PFSK-1 (cell line): ENCODE measurements around the gene CACNB2.

Experiments
- FOXP2 ChIP-seq: optimal IDR thresholded peaks from 2 replicates; pipeline ENCODE3; 2011; ENCODE audit warnings: borderline replicate concordance, control low read depth, inconsistent platforms; ENCODE audit not compliant: insufficient read depth; ENCODE audit errors: extremely low read length, extremely low read depth
- POLR2AphosphoS5 ChIP-seq: IDR thresholded peaks from 2 replicates; pipeline ENCODE4 v1.6.1; 2012; ENCODE audit warnings: low read depth, mild to moderate bottlenecking, control low read depth, low read length, moderate library complexity
- REST ChIP-seq, 2 experiments: IDR thresholded peaks; 2 replicates each; pipeline versions ENCODE4 v1.6.1 to v1.8.0; 2011 to 2012; ENCODE audit warnings: low read depth in 2 of 2, low read length in 2 of 2, control low read depth in 1 of 2, inconsistent platforms in 1 of 2, mild to moderate bottlenecking in 1 of 2, moderate library complexity in 1 of 2; ENCODE audit not compliant: insufficient read depth in 1 of 2
- SIN3A ChIP-seq: IDR thresholded peaks from 2 replicates; pipeline ENCODE4 v1.6.1; 2012; ENCODE audit warnings: mild to moderate bottlenecking, low read length, moderate library complexity, borderline replicate concordance; ENCODE audit not compliant: insufficient read depth
- TAF1 ChIP-seq: IDR thresholded peaks from 2 replicates; pipeline ENCODE4 v1.6.1; 2012; ENCODE audit warnings: low read length, control low read depth, borderline replicate concordance; ENCODE audit not compliant: insufficient read depth

CACNB2 gene

DNA sequence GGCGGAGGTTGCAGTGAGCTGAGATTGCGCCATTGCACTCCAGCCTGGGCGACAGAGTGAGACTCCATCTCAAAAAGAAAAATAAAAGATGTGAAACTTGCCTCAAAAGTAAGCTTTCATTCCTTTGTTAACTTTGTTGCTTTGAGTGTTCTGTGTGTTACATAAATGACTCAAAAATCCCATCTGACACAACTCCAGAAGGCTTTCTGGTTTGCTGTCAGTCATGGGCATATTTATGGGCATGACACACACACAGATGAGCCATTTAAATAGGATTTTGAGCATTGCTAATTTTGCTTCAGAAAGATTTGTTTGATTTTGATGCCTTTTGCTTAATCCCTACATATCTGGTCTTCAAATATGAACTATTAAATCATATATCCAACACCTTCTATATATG, 82.6 kb downstream of the CACNB2 start:
- no peak for TF ChIP-seq POLR2AphosphoS5
- no peak for TF ChIP-seq TAF1
- no peak for TF ChIP-seq SIN3A
- no peak for TF ChIP-seq REST (IDR thresholded peaks at IDR 0.05; ENCODE audit: insufficient read depth in 1 of 2, low read depth in 2 of 2, low read length in 2 of 2)
- no peak for TF ChIP-seq FOXP2

- no peak for TF ChIP-seq SIN3A
- no peak for TF ChIP-seq REST (IDR thresholded peaks at IDR 0.05; ENCODE audit: insufficient read depth in 1 of 2, low read depth in 2 of 2, low read length in 2 of 2)
- TF ChIP-seq POLR2AphosphoS5: no peak
- TF ChIP-seq TAF1: no peak
- TF ChIP-seq FOXP2: no peak
These were observed 83.7 kb downstream of the CACNB2 start for GRCh38 chr10:18223898-18224297.

DNA sequence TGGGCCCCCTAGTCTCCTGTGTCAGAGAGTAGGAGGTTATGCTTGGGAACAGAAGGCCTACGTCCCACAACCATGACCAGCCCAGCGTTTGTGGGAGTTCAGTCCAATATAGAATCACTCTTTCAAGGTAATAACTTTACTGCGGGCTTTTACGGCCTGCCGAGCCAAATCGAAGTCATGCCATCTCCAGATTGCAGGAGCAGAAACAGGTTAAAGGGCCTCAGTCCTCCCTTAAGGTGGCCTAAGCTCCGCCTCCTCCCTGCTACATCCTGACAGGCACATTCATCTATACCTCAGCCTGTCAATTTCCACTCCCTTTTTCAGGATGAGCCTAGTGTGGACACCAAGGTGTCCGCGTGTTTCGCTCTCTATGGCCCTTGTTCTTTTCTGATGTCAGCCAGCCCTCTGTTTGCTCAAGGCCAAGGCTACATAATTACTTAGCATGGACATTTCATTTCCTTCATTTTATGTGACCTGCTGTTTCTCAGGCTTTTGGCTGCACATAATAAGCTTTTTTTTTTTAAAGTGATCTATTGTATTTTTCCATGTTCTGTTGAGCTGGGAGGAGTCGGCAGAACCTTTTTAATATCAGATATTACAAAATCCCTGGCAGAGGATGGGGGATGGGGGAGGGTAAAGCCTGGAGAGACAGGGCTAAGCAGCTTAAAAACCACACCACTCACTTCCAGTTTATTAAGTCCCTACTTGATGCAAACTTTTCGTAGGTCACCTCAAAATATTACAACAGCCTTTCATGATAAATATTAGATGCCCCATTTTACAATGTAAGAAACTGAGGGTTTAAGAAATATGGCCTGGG, 84.6 kb downstream of the CACNB2 start:
- TF ChIP-seq REST (IDR thresholded peaks at IDR 0.05; ENCODE audit: insufficient read depth in 1 of 2, low read depth in 2 of 2, low read length in 2 of 2) (no peak), SIN3A (no peak), POLR2AphosphoS5 (no peak), TAF1 (no peak), FOXP2 (no peak)

DNA sequence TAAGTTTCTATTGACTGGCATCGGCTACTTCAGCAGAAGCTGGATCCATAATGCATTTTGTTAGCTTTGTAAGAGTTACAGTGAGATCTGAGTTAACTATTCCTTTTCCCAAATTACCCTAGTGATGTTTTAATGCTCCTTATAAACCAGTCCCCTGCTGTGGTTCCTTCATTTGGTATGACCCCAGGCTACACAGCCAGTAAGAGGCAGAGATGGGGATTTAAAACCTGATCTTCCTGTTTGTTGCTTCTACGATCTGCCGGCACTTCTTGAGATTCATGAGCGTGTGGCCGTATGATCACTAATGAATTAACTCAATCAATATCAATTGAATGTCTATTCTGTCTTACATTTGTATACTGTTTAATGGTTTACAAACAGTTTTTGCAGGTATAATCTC, 86.1 kb downstream of the CACNB2 start:
- TF ChIP-seq SIN3A: no peak
- no peak for TF ChIP-seq REST (IDR thresholded peaks at IDR 0.05; ENCODE audit: insufficient read depth in 1 of 2, low read depth in 2 of 2, low read length in 2 of 2)
- TF ChIP-seq TAF1: no peak

- TF ChIP-seq REST (IDR thresholded peaks at IDR 0.05; ENCODE audit: insufficient read depth in 1 of 2, low read depth in 2 of 2, low read length in 2 of 2) (no peak), FOXP2 (no peak), TAF1 (no peak)
These were observed 89.6 kb downstream of the CACNB2 start for GRCh38 chr10:18229826-18230225.
